HG03558 (cell line): Measurements from ENCODE around the gene JAK3.
"Not testable (repeated sequence)": the region's sequence is repeated elsewhere in the genome, so short reads cannot be mapped to it uniquely, and the experiment has no call there.

ENCODE experiments used
- ATAC-seq: cut with Tn5 transposase; IDR thresholded peaks from one replicate; pipeline ENCODE4 v1.9.1; 2021; ENCODE audit warnings: moderate number of reproducible peaks; ENCODE audit not compliant: unreplicated experiment; ENCODE audit errors: extremely low read depth

Gene JAK3

DNA sequence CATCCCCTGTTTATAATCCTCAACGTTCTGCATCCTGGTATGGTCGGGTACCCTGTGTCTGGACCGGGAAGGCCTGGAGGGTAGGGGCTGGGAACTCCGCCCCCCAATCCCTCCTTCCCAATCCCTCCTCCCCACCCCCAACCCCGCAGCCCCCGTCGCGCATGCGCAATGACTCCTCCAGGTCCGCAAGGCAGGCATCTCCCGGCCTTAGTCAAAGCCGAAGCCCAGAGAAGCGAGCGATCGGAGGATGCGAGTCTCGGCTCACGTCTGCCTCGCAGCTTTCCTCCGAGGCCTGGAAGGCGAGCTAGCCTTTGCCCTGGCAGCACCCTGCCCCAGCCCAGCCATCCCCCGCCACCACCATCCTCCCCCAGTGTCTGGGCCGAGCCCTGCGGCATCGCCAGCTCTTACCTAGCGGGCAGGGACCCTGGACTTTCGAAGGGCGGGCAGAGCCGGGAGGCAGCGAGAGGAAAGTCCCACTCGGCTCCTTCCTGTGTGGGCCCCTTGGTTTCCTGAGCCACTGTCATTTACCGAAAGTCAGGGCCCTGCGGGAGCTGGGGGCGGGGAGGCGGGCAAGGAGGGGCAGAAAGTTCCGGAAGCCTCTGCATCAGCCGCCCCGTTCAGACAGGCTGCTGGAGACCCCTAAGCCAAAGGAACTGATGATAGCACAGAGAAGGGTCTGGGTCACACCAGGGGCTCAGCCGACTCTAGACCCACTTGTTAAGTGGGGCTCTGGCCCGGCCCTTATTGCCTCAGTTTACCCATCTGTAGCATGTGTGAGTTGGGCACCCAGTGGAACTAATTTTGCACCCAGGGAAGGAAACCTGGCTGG, at the start of gene JAK3:
Gene JAK3, minus strand, starts transcription at position 445 of the 829 bp plus-strand sequence. CDS start 3,565 bp downstream, outside the sequence.
- ATAC-seq = no peak

DNA sequence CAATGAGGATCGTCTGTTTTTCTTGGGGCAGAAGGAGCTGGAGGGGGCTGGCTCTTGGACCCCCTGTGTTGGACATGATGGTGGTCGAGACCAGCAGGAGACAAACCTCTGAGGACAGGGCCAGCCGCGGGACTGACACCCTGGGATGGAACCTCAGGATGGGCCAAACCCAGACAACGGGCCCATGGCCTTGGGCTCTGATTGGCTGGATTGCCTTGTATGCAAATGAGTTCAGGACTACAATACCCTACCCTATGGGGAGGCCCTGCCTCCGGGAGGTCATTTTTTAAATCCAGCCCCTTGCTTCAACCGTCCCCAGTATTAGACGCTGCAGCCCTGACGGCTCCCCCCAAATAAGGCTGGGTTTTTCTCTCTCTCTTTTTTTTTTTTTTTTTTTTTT, 46.0 kb upstream of the JAK3 start:
- no peak for ATAC-seq

DNA sequence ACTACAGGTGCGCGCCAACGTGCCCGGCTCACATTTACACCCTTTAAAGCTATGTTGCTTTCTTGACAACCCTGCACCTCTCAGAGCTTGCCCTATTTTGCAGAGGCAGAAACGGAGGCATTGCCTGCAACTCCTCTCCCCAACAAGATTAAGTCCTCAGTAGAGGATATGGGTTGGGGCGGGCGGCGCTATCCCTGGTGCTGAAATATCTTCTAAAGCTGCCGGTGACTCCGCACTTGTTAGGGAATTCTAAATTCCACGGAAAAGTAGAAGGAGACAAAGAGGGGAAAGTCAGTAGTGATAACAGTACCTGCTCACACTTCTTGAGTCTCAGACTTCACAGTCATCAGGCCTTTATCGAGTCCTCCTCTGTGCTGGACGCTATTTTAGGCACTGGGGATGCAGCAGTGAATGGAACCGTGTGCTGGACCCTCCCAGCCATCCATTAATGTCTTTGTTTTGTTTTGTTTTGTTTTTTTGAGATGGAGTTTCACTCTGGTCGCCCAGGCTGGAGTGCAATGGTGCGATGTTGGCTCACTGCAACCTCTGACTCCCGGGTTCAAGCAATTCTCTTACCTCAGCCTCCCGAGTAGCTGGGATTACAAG, 41.9 kb upstream of the JAK3 start:
- ATAC-seq = no peak

DNA sequence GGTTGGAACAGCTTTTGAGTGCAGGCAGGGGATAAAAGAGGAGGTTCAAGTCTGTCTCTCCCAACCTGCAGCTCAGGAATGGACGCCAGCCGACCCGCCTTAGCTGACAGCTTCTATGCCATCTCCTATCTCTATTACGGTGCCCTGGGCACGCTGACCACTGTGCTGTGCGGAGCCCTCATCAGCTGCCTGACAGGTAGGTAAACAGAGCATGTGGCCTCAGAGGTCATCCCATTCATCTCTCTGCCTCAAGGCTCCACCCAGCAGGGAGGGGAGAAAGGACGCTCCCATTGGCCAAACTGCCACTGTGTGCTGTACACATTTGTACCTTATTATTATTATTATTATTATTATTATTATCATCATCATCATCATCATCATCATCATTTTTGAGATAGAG, 40.5 kb upstream of the JAK3 start:
- ATAC-seq = no peak

GRCh38 chr19:17887221-17887620, 39.4 kb upstream of the JAK3 start:
- ATAC-seq = not testable (repeated sequence)

DNA sequence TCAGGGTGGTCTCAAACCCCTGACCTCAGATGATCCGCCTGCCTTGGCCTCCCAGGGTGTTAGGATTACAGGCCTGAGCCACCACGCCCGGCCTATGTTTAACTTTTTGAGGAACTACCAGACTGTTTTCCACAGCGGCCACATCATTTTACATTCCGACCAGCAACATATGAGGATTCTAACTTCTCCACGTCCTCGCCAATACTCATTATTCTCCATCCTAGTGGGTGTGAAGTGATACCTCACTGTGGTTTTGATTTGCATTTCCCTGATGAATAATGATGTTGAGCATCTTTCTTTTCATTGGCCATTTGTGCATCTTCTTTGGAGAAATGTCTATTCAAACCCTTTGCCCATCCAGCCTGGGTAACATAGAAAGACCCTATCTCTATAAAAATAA, 38.7 kb upstream of the JAK3 start:
- no peak for ATAC-seq

DNA sequence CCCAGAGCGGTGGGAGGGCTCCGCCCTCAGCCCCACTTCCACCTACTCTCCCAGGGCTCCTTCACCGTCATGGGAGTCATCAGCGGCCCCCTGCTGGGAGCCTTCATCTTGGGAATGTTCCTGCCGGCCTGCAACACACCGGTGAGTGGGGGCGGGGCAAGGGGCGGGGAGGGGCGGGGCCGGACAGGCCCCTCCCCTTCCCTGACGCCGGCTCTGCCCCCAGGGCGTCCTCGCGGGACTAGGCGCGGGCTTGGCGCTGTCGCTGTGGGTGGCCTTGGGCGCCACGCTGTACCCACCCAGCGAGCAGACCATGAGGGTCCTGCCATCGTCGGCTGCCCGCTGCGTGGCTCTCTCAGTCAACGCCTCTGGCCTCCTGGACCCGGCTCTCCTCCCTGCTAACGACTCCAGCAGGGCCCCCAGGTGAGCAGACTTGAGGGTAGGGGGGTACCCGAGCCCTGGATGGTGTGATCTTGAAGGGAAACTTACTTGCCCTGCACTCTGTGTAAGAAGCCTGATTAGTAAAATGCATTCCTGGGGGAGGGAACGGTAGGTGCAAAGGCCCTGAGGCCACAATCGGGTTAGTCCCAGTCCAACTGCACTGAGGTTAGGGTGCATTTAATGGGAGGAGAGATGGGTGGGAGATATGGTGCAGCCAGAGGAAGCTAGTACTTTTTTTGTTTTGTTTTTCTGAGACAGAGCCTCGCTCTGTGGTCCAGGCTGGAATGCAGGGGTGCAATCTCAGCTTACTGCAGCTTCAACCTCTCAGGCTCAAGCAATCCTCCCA, 36.0 kb upstream of the JAK3 start:
- no peak for ATAC-seq

- ATAC-seq = no peak
Measured at GRCh38 chr19:17881701-17882100, 33.9 kb upstream of the JAK3 start.

- ATAC-seq = no peak
Measured at GRCh38 chr19:17879466-17879865, 31.7 kb upstream of the JAK3 start.

DNA sequence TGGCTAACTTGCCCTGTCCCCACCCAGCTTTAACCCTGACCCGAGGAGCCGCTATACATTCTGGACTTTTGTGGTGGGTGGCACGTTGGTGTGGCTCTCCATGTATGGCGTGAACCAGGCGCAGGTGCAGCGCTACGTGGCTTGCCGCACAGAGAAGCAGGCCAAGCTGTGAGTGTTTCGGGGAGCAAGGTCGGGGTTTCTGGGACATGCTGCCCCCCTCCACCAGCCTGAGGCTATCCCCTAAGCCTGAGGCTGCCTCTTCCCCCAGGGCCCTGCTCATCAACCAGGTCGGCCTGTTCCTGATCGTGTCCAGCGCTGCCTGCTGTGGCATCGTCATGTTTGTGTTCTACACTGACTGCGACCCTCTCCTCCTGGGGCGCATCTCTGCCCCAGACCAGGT, 29.9 kb upstream of the JAK3 start:
- ATAC-seq = no peak

GRCh38 chr19:17874758-17875135, 27.0 kb upstream of the JAK3 start:
- ATAC-seq = no peak

- ATAC-seq = no peak
Measured at GRCh38 chr19:17873786-17874757, 26.3 kb upstream of the JAK3 start.

DNA sequence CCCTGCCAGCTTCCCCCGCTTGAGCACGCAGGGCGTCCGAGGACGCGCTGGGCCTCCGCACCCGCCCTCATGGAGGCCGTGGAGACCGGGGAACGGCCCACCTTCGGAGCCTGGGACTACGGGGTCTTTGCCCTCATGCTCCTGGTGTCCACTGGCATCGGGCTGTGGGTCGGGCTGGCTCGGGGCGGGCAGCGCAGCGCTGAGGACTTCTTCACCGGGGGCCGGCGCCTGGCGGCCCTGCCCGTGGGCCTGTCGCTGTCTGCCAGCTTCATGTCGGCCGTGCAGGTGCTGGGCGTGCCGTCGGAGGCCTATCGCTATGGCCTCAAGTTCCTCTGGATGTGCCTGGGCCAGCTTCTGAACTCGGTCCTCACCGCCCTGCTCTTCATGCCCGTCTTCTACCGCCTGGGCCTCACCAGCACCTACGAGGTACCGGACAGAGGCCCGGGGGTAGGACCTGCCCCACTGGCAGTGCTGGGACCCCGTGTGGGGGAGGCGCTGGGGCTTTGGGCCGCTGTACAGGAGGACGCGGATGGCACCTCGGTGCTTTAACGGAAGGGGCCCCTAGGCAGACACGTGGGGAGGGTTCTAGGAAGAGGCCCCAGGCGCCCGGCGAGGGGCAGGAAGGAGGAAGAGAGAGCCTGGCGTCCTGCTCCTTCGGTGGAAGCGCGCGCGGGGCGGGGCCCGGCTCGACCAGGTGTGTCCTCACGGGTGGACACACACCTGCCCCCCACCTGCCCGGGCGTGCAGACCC, 24.6 kb upstream of the JAK3 start:
- no peak for ATAC-seq

- no peak for ATAC-seq
Measured at GRCh38 chr19:17871878-17872250, 24.1 kb upstream of the JAK3 start, which contains the start of gene SLC5A5. Gene SLC5A5, plus strand, starts transcription at chr19:17871945. Its CDS starts 375 bp downstream, at chr19:17872320.

- no peak for ATAC-seq
Measured at GRCh38 chr19:17871032-17871877, 23.5 kb upstream of the JAK3 start.

- no peak for ATAC-seq
Measured at GRCh38 chr19:17869114-17869608, 21.4 kb upstream of the JAK3 start.

DNA sequence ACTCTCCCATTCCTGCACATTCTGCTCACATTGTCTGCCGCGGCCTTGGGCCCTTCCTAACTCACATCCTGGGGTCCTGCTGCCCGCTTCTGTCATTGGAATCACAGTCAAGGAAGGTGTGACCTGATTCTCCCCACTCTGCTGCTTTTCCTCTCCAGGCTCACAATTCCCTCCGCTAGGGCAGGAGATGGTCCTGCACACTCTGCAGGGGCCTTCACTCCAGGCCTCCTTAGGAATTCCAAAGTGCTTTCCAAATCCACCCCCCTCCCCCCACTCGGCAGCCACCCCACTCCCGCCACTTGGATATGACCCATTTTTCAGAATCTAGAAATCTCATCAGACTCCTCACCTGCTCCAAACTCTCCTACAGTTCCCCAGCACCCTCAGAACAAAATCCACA, 20.9 kb upstream of the JAK3 start:
- ATAC-seq = no peak

- no peak for ATAC-seq
Measured at GRCh38 chr19:17866964-17867486, 19.2 kb upstream of the JAK3 start.
